ENCODE measurements around the gene HDAC9. TPM values are rescaled to one million over a fixed set of nuclear protein-coding genes. Genes with fewer than 3 reads are reported as not detected.

Gene HDAC9
- polyA plus RNA-seq, 3 donors from 2014 or later = 10.1 to 28.7 (median 18.1) TPM

- Mint-ChIP-seq H3K4me1 (no peaks in the 10 kb centered on the region), H3K9me3 (peaks cover 0 to 44% (median 12%) of the 10 kb centered on the region in 6 donors), H3K36me3 (peaks cover 0 to 4% (median 0%) of the 10 kb centered on the region in 3 donors), H3K4me3 (no peak overlapping the region), H3K27ac (no peak overlapping the region), H3K27me3 (ENCODE audit: low read depth in 3 of 3) (peaks cover 0 to 3% (median 2%) of the 10 kb centered on the region in 3 donors)
- DNase-seq = no peak
Measured at GRCh38 chr7:18906901-18907300, 411.4 kb downstream of the HDAC9 start.

DNA sequence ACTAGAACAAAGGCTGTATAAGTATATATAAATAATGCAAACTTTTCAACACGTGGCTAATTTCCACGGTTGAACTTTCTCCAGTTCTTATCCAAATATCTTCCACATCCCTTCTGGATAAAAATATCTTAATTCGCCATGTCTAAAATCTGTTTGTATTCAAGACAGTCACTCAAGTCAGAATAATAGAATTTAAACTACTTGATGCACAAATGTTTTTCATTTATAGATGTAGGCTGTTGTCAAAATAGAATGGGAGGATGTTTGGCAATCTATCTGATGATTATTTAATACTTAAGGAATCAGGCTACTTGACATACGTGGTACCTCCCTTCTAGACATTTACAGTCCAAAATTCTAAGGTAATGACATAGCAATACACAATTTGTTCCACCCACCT lies 417.6 kb downstream of the HDAC9 start:
- Mint-ChIP-seq H3K9me3 (peaks cover 11 to 38% (median 21%) of the 10 kb centered on the region in 6 donors), H3K4me1 (no peaks in the 10 kb centered on the region), H3K36me3 (no peaks in the 10 kb centered on the region), H3K27me3 (ENCODE audit: low read depth in 3 of 3) (no peaks in the 10 kb centered on the region), H3K27ac (no peak overlapping the region), H3K4me3 (no peak overlapping the region)
- no peak for DNase-seq

DNA sequence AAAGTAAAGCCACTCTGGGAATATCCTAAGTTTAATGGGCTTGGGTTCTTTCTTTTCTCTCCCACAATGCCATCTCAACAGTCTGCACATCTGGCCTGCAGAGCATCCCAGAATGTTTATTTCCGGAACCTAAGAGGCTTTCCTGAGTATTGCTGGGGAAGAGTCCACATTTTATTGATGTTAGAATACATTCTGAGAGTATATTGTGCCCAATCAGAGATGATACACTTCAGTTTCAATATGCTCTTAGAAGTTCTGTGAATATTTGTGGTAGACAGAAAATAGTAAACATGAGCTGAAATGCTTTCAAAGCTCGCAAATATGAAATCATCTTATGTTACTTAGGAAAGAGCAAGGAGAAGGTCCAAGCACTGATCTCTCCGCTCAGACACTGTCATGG lies 421.3 kb downstream of the HDAC9 start:
- no peak for DNase-seq
- Mint-ChIP-seq H3K36me3 (no peaks in the 10 kb centered on the region), H3K27me3 (ENCODE audit: low read depth in 3 of 3) (peaks cover 0 to 4% (median 0%) of the 10 kb centered on the region in 3 donors), H3K9me3 (peaks cover 6 to 44% (median 15%) of the 10 kb centered on the region in 6 donors), H3K4me3 (no peak overlapping the region), H3K4me1 (no peaks in the 10 kb centered on the region), H3K27ac (no peak overlapping the region)

DNA sequence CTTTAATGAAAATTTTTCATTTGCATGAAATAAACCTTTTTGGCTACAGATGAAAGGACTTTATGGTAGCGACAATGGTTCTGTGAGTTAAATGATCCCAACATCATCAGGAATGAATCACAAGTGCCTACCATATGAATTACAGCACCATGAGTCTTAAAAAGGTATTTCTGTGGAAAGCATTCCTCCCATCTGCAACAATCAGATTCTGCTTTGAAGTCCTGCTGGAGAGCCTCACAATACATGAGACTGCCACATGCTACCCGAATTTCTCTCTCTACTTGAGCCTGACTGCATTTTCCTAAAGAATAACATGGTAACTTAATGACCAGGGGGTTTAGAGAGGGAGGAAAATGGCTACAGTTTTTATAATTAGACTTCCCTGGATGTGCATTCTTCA lies 431.6 kb downstream of the HDAC9 start:
- Mint-ChIP-seq H3K4me1 (no peaks in the 10 kb centered on the region), H3K27ac (no peak overlapping the region), H3K4me3 (no peak overlapping the region), H3K36me3 (peaks cover 0 to 3% (median 0%) of the 10 kb centered on the region in 3 donors), H3K9me3 (peaks cover 2 to 25% (median 5%) of the 10 kb centered on the region in 6 donors), H3K27me3 (ENCODE audit: low read depth in 3 of 3) (no peaks in the 10 kb centered on the region)
- DNase-seq = no peak

GRCh38 chr7:18936265-18936664 lies 440.7 kb downstream of the HDAC9 start:
- Mint-ChIP-seq H3K4me3 (no peak overlapping the region), H3K9me3 (peaks cover 4 to 18% (median 6%) of the 10 kb centered on the region in 6 donors), H3K36me3 (peaks cover 0 to 3% (median 0%) of the 10 kb centered on the region in 3 donors), H3K4me1 (no peaks in the 10 kb centered on the region), H3K27ac (no peak overlapping the region), H3K27me3 (ENCODE audit: low read depth in 3 of 3) (no peaks in the 10 kb centered on the region)
- DNase-seq = no peak

- H3K36me3 Mint-ChIP-seq = no peaks in the 10 kb centered on the region
- H3K4me3 Mint-ChIP-seq = no peak overlapping the region
- H3K4me1 Mint-ChIP-seq = no peaks in the 10 kb centered on the region
- no peak overlapping the region for H3K27ac Mint-ChIP-seq
- DNase-seq = no peak
- H3K27me3 Mint-ChIP-seq (ENCODE audit: low read depth in 3 of 3) = no peaks in the 10 kb centered on the region
- peaks cover 0 to 5% (median 0%) of the 10 kb centered on the region in 6 donors for H3K9me3 Mint-ChIP-seq
Measured at GRCh38 chr7:18939771-18940592, 444.4 kb downstream of the HDAC9 start.

GRCh38 chr7:18940593-18941134 lies 445.1 kb downstream of the HDAC9 start:
- H3K27ac Mint-ChIP-seq = no peak overlapping the region
- no peaks in the 10 kb centered on the region for H3K4me1 Mint-ChIP-seq
- DNase-seq = no peak
- H3K27me3 Mint-ChIP-seq (ENCODE audit: low read depth in 3 of 3) = no peaks in the 10 kb centered on the region
- peaks cover 0 to 5% (median 0%) of the 10 kb centered on the region in 6 donors for H3K9me3 Mint-ChIP-seq
- no peak overlapping the region for H3K4me3 Mint-ChIP-seq
- no peaks in the 10 kb centered on the region for H3K36me3 Mint-ChIP-seq

GRCh38 chr7:18941207-18941606 lies 445.7 kb downstream of the HDAC9 start:
- no peaks in the 10 kb centered on the region for H3K36me3 Mint-ChIP-seq
- no peaks in the 10 kb centered on the region for H3K4me1 Mint-ChIP-seq
- H3K4me3 Mint-ChIP-seq = no peak overlapping the region
- no peak overlapping the region for H3K27ac Mint-ChIP-seq
- H3K9me3 Mint-ChIP-seq = peaks cover 0 to 5% (median 0%) of the 10 kb centered on the region in 6 donors
- H3K27me3 Mint-ChIP-seq (ENCODE audit: low read depth in 3 of 3) = no peaks in the 10 kb centered on the region
- no peak for DNase-seq

DNA sequence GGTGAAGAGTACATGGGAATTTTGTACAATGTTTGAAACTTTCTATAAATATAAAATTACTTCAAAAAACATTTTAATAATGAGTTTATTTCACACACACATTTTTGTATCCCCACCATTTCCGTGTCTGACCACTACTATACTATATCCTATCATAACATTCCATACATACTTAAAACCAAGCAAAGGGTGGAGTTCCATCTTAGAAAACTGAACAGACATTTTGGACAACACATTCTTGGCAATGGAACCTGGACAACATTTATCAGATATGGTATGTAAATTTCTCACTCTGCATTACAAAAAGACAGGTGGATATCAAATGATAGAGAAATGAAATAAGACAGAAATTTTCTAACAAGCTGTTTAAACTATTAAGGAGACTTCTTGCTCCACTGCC lies 453.0 kb downstream of the HDAC9 start:
- H3K36me3 Mint-ChIP-seq = no peaks in the 10 kb centered on the region
- H3K27ac Mint-ChIP-seq = no peak overlapping the region
- no peak overlapping the region for H3K4me3 Mint-ChIP-seq
- DNase-seq = no peak
- no peaks in the 10 kb centered on the region for H3K4me1 Mint-ChIP-seq
- peaks cover 0 to 9% (median 0%) of the 10 kb centered on the region in 6 donors for H3K9me3 Mint-ChIP-seq
- H3K27me3 Mint-ChIP-seq (ENCODE audit: low read depth in 3 of 3) = no peaks in the 10 kb centered on the region

DNA sequence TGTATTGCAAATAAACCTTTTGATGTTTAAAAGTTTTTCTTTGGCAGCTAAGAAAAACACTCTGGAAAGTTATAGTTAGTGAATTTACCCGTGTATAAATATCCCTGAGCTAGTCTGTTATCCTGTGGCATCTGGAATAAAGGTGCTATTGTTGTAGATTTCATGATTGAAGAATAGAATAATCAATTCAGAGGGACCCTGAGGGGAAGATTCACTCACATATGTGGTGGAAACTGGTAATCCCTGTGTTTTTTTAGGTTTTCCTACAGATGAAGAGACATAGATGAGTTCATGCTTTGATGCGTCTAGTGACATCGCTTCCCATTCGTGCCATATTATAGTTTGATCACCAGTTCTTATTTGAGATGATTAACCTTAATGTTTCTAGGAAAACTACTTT lies 457.3 kb downstream of the HDAC9 start:
- H3K4me1 Mint-ChIP-seq = no peaks in the 10 kb centered on the region
- peaks cover 0 to 4% (median 3%) of the 10 kb centered on the region in 3 donors for H3K36me3 Mint-ChIP-seq
- DNase-seq = no peak
- no peaks in the 10 kb centered on the region for H3K27me3 Mint-ChIP-seq (ENCODE audit: low read depth in 3 of 3)
- H3K27ac Mint-ChIP-seq = no peak overlapping the region
- peaks cover 0 to 18% (median 0%) of the 10 kb centered on the region in 6 donors for H3K9me3 Mint-ChIP-seq
- H3K4me3 Mint-ChIP-seq = no peak overlapping the region

GRCh38 chr7:18958627-18959026 lies 463.1 kb downstream of the HDAC9 start:
- H3K4me3 Mint-ChIP-seq = no peak overlapping the region
- peaks cover 0 to 13% (median 0%) of the 10 kb centered on the region in 6 donors for H3K9me3 Mint-ChIP-seq
- peaks cover 0 to 4% (median 3%) of the 10 kb centered on the region in 3 donors for H3K36me3 Mint-ChIP-seq
- no peak overlapping the region for H3K27ac Mint-ChIP-seq
- no peak for DNase-seq
- peaks cover 0 to 1% (median 0%) of the 10 kb centered on the region in 3 donors for H3K27me3 Mint-ChIP-seq (ENCODE audit: low read depth in 3 of 3)
- H3K4me1 Mint-ChIP-seq = no peaks in the 10 kb centered on the region

- no peaks in the 10 kb centered on the region for H3K4me1 Mint-ChIP-seq
- H3K36me3 Mint-ChIP-seq = peaks cover 0 to 3% (median 0%) of the 10 kb centered on the region in 3 donors
- H3K4me3 Mint-ChIP-seq = no peak overlapping the region
Measured at GRCh38 chr7:18960725-18961124, 465.2 kb downstream of the HDAC9 start.

GRCh38 chr7:18962031-18962430 lies 466.5 kb downstream of the HDAC9 start:
- DNase-seq = no peak
- Mint-ChIP-seq H3K27me3 (ENCODE audit: low read depth in 3 of 3) (peaks cover 0 to 1% (median 0%) of the 10 kb centered on the region in 3 donors), H3K9me3 (peaks cover 0 to 9% (median 4%) of the 10 kb centered on the region in 6 donors), H3K36me3 (peaks cover 0 to 3% (median 0%) of the 10 kb centered on the region in 3 donors), H3K4me1 (no peaks in the 10 kb centered on the region), H3K27ac (no peak overlapping the region), H3K4me3 (no peak overlapping the region)

More at GRCh38 chr7:18960725-18961124, 465.2 kb downstream of the HDAC9 start:
- Mint-ChIP-seq H3K9me3 (peaks cover 0 to 8% (median 0%) of the 10 kb centered on the region in 6 donors), H3K27me3 (ENCODE audit: low read depth in 3 of 3) (peaks cover 0 to 1% (median 0%) of the 10 kb centered on the region in 3 donors), H3K27ac (no peak overlapping the region)
- DNase-seq = no peak

GRCh38 chr7:18965657-18966056 lies 470.1 kb downstream of the HDAC9 start:
- Mint-ChIP-seq H3K4me1 (no peaks in the 10 kb centered on the region), H3K9me3 (peaks cover 3 to 10% (median 5%) of the 10 kb centered on the region in 6 donors), H3K36me3 (peaks cover 0 to 3% (median 0%) of the 10 kb centered on the region in 3 donors), H3K27ac (no peak overlapping the region), H3K27me3 (ENCODE audit: low read depth in 3 of 3) (peaks cover 0 to 3% (median 0%) of the 10 kb centered on the region in 3 donors), H3K4me3 (no peak overlapping the region)
- DNase-seq = no peak

Data from immature natural killer cell (primary cell).